Inferior parietal cortex (tissue), 1 donor: Measurements from ENCODE around the gene TOP3A.

Experiments used
- DNase-seq: peaks from one replicate; pipeline ENCODE4 v3.0.0-alpha.2; 2016; ENCODE audit errors: extremely low spot score

TOP3A gene

GRCh38 chr17:18253947-18254821 lies 60.6 kb downstream of the TOP3A start:
- DNase-seq = no peak

GRCh38 chr17:18253187-18253884 lies 61.5 kb downstream of the TOP3A start:
- DNase-seq = no peak

- DNase-seq = no peak
Measured at GRCh38 chr17:18252160-18252559, 62.6 kb downstream of the TOP3A start.

GRCh38 chr17:18251204-18251603 lies 63.6 kb downstream of the TOP3A start:
- DNase-seq = no peak

GRCh38 chr17:18250708-18251107 lies 64.1 kb downstream of the TOP3A start:
- DNase-seq = no peak

- DNase-seq = no peak
Measured at GRCh38 chr17:18250259-18250658, 64.5 kb downstream of the TOP3A start.

GRCh38 chr17:18248811-18249210 lies 66.0 kb downstream of the TOP3A start:
- no peak for DNase-seq

GRCh38 chr17:18248300-18248731 lies 66.5 kb downstream of the TOP3A start:
- DNase-seq = peak; percentile 85

- DNase-seq = no peak
Measured at GRCh38 chr17:18247613-18248001, 67.2 kb downstream of the TOP3A start.

- DNase-seq = no peak
Measured at GRCh38 chr17:18246880-18247612, 67.7 kb downstream of the TOP3A start.

GRCh38 chr17:18246109-18246725 lies 68.6 kb downstream of the TOP3A start:
- no peak for DNase-seq

GRCh38 chr17:18245038-18245776 lies 69.6 kb downstream of the TOP3A start:
- DNase-seq = no peak

- no peak for DNase-seq
Measured at GRCh38 chr17:18241229-18241871, 73.4 kb downstream of the TOP3A start.

- no peak for DNase-seq
Measured at GRCh38 chr17:18240449-18240848, 74.3 kb downstream of the TOP3A start.

GRCh38 chr17:18238299-18238698 lies 76.5 kb downstream of the TOP3A start:
- no peak for DNase-seq

- DNase-seq = no peak
Measured at GRCh38 chr17:18237461-18237860, 77.3 kb downstream of the TOP3A start.

GRCh38 chr17:18236494-18236893 lies 78.3 kb downstream of the TOP3A start:
- no peak for DNase-seq

- no peak for DNase-seq
Measured at GRCh38 chr17:18235743-18236256, 79.0 kb downstream of the TOP3A start.

GRCh38 chr17:18234853-18235380 lies 79.9 kb downstream of the TOP3A start:
- DNase-seq = no peak
